ENCODE data around the gene LY86.
"Not testable (repeated sequence)": the region's sequence is repeated elsewhere in the genome, so short reads cannot be mapped to it uniquely, and the experiment has no call there.

Gene LY86

GRCh38 chr6:6596529-6597328 is 8.2 kb downstream of the LY86 start:
- no peak for DNase-seq

- no peak for DNase-seq
These were observed 9.2 kb downstream of the LY86 start for GRCh38 chr6:6597682-6598081.

DNA sequence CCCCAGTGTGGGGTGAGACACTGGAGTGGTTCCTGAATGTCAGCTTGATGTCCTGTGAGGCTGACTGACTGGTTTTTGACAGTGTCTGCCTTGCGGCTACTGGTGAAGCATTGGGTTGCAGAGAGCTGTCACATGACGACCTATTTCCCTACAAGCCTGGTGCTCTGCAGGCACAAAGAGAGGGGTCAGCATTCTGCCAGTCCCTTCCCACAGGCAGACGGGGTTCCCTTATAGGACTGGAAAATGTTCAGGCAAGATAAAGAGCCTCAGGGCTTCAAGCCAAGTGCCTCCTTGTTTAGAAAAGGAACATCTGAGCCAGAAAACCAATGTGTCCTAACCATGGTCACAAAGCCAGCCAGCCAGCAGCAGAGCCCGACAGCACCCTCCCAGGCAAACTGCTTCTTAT is 11.0 kb downstream of the LY86 start:
- peak; percentile 68 for DNase-seq

GRCh38 chr6:6600875-6601274 is 12.4 kb downstream of the LY86 start:
- DNase-seq: peak; percentile 91

GRCh38 chr6:6602262-6602661 is 13.7 kb downstream of the LY86 start:
- no peak for DNase-seq

DNA sequence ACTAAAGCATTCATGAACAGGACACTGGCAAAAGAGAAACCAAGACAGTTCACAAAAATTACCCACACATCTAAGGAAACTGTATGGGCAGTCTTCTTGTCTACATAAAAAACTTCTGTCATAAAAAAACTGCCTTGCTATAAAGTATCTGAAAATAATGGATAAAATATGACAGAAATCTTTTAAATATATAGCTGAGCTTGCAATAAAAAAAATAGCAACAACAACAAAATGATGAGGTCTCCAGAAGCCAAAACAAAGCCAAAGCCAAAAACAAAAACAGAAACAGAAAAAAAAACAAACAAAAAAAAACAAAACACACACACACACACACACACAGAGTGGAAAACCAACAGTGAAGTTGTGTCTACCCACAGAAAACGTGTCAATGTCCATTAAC is 14.8 kb downstream of the LY86 start:
- DNase-seq: no peak

GRCh38 chr6:6604015-6604414 is 15.5 kb downstream of the LY86 start:
- no peak for DNase-seq

DNA sequence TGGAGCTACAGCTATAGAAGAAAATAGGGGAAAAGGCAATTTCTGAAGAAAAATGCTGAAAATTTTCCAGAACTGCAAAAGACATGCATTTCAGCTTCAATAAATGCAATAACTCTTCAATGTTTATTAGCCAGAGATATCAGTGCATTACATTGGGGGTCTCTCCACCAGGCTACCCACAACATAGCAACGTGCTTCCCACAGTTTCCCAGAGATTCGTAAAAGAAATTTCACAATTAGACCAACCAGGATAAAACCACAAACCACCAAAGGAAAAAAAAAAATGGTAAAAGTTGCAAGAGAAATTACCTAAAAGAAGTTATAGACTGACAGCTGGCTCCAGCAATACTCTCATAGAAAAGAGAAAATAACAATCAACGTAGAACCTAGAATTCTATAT is 16.0 kb downstream of the LY86 start:
- DNase-seq: no peak

DNA sequence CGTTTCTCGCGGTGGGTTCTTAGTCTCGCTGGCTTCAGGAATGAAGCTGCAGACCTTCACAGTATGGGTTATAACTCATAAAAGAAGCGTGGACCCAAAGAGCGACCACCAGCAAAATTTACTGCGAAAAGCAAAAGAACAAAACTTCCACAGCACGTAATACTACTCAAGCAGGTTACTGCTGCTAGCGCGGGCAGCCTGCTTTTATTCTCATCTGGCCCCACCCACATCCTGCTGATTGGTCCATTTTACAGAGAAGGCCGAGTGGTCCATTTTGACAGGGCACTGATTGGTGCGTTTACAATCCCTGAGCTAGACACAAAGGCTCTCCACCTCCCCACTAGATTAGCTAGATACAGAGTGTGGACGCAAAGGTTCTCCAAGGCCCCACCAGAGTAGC is 17.4 kb downstream of the LY86 start:
- no peak for DNase-seq

- DNase-seq: not testable (repeated sequence)
These were observed 18.0 kb downstream of the LY86 start for GRCh38 chr6:6606391-6607030.

DNA sequence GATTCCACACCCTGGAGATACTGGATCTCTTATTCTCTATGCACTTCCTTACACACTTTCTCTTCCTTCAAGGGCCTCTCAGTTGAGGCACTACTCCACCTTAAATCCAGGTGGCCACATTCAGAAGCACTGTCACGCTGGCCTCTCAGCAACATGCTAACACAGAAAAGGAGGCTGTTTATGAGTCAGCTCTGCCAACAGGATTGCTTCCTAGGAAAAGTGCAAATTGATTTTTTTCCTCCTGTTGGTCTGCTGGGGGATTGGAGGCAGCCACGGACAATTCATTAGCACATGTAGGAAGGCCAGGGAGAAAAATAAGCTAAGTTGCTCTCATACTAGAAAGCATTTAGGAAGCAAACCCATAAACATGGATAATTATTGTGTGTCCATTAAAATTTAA is 20.9 kb downstream of the LY86 start:
- no peak for DNase-seq

DNA sequence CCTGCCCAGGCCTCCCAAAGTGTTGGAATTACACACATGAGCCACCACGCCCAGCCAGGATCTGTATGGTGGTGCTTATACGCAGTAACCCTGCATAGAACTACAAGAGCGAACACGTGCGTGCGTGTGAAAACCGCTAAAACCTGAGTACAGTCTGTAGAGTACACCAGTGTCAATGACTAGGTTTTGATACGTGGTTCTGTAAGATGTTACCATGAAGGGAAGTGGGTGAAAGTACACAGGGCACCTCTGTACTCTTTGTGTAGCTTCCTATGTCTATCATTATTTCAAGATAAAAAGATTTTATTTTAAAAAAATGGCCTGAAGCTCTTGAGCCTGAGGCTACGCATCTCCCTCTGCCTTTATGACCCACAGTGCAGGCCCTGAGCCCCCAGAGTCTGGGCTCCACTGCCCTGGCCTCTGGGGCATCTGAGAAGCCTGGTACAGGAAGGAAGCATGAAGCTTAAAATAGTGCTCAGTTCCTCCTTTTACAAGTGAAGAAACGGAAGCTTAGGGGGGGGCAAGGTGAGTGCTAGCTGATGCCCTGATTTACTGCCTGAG is 21.6 kb downstream of the LY86 start:
- DNase-seq: no peak

DNA sequence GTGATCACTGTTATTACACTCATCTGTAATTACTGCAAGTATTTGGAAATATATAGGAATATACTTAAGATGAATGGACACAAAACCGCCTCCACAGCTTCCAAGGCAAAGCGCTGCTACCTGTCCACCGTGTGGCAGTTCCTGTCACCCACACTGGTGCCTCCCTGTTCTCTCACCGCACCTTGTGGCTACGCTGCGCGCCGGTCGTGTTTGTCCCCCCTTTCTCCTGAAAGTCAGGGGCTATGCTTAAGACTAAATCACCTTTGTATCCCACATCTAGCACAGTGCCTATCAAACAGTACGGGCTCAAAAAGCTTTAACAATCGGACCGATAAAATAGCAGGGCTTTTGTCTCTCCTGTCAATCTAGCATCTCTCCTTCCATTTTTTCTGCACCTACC is 23.0 kb downstream of the LY86 start:
- no peak for DNase-seq

DNA sequence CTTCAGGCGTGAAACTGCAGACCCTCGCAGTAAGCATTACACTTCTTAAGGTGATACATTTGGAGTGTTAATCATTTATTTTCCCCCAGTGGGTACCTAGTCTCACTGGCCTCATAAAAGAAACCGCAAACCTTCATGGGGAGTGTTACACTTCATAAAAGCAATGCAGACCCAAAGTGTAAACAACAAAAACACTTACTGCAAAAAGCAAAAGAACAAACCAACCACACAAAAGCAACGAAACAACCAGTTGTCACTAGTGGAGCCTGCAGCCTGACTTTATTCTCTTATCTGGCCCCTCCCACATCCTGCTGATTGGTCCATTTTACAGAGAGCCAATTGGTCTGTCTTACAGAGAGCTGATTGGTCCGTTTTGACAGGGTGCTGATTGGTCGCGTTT is 23.8 kb downstream of the LY86 start:
- no peak for DNase-seq

GRCh38 chr6:6613103-6613718 is 24.7 kb downstream of the LY86 start:
- DNase-seq: not testable (repeated sequence)

- DNase-seq: no peak
These were observed 25.8 kb downstream of the LY86 start for GRCh38 chr6:6614096-6614982.

DNA sequence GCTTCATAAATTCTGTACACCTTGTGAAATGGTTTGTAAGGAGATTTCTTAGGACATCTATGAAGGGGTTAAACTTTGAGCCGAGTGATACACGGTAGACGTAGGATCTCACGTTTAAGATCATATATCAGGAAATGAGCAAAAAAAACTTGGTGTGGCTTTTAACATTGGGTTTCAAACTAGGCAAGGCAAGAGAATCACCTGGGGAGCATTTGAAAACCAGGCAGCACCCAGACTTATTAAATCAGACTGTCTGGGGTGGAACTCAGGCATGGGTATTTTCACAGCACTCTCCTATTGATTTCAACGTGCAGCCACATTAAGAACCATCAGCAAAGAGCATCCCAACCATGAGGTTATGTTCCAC is 26.4 kb downstream of the LY86 start:
- DNase-seq: no peak

DNA sequence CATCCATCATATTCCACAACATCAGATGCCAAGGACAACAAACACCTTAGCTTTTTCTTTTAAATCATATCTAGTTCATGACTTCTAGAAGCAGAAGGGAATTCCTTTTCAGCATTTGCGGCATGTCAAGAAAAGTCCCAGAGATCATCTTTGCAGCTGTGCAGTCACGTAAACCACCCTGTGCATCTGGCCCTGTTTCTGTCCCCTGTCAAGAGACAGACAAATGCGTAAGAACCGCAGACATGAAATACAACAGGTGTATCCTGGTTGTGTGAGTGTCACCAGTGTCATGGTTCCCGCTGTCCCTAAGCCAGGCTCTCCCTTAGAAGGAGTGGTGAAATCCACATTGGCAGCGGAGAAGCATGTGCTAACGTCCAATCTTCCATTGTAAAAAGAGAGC is 28.1 kb downstream of the LY86 start:
- DNase-seq: no peak

DNA sequence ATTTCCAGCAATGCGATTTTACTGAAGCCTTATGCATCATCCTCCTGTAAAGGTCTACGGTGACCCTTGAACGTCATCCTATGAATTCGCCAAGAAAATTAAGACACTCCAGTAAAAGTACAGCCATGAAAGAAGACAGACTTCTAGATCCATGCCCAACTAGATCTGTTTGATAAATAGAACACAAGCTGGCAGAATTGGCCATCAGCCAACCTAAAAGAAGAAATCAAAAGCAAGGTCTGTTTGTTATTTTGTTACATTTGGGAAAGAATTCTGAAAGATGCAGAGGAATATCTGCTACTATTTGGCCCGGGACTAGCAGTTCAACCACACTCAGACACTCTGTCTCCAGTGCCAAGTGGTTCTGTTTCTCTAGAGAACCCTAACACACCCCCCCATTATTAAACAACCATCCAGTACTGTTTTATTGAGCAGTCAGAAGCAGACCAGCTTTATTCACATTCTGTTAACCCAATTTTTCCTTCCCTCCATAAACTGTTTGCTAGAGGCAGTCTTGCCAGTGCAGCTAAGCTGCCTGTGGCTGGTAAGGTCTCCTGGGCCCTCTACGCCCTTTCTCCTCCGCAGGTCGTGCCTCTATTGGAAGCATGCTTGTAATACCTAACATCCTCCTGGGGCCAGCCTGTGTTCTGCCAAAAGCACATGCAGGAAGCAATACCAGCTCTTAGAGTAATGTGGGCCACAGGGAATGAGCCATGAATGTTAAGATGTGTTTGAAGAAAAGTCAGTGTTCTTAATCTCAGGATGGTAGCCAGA is 30.7 kb downstream of the LY86 start:
- DNase-seq: no peak

DNA sequence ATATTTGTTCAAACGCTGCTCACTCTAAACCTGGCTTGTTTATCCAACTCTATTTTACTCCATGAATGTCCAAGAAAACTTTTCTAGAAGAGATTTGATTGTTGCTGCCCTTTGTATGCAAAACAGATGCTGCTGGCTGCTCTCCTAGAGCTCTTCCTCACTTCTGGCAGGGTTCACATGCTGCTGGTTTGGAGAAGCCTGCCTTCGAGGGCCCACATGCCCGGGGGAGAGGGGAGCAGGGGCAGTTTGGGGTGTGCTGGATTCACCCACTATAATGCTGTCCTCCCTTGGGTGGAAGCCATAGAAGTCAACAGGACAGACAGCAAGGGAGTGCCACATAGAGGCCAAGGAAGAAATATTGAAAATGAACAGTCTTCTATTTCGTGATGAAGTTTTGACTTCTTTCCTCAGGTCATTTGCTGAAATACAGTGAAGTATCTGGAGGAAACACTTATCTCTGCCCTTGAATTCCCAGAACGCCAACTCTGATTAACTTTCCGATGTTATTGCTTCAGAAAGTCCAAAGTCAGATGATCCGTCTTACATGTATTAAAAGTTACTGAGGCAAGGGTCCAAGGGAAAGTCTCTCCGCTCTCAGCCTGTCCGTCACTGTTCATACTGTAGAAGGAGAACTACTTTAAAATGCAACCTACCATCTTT is 32.4 kb downstream of the LY86 start:
- no peak for DNase-seq

DNA sequence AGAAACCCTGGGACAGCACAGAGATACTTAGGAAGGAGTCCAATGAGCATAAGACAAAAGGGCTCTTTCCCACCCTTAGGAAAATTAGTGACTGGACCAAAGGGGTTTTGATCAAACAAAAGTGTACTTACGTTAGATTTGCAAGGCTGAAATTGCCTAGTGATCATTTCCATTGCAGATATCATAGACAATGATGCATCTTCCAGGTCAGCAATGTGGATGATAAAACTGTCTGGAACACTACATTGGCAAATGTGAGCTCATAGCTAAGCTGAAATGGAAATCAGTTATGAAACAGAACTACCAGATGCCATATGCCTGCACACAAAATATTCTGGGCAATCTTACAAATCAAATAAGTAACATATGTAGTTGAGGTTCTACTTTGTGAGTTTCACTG is 34.0 kb downstream of the LY86 start:
- DNase-seq: no peak

DNA sequence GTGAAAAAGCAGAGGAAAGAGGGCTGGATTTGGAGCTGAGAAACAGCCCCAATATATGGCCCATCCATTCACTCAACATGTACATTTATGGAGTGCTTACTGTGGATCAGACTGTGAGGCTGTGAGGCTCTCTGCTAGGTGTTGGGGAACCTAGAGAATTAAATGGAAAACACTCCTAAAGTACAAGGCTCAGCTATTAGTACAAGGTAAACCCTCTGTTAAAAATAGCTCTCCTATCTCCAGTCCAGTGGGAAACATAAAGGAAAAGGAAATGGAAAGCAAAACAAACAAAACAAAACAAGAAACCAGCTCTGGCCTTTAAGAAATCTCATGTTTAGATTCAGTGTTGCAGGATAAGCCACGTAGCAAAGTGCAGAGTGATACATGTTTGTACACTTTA is 35.0 kb downstream of the LY86 start:
- DNase-seq: no peak
